CD4-positive, CD25-positive, alpha-beta regulatory T cell (primary cell): ENCODE measurements around the gene LPGAT1. TPM values are rescaled to one million over a fixed set of nuclear protein-coding genes. Genes with fewer than 3 reads are reported as not detected.
A peak's percentile ranks its signal among the peaks of the same experiment; 100 is the strongest.
"Not testable (repeated sequence)": the region's sequence is repeated elsewhere in the genome, so short reads cannot be mapped to it uniquely, and the experiment has no call there.

ENCODE experiments used
- ATAC-seq, 2 donors: fragments of 150-1000 bp; cut with Tn5 transposase; one replicate each; pipeline ENCODE4 v1.10.0; 2021; ENCODE audit warnings: low read depth in 2 of 2, moderate number of reproducible peaks in 2 of 2, moderate library complexity in 1 of 2
- DNase-seq, 3 donors: peaks; one replicate each; pipeline versions ENCODE4 v3.0.0 to v3.0.0-alpha.2; 2012 to 2022; ENCODE audit warnings: mixed read lengths in 1 of 3
- H3K27ac ChIP-seq: one replicate; pipeline ENCODE4 v1.7.0; 2013; ENCODE audit warnings: mild to moderate bottlenecking, low read length; ENCODE audit not compliant: insufficient read depth, poor library complexity, severe bottlenecking
- H3K27me3 ChIP-seq: one replicate; pipeline ENCODE4 v1.7.0; 2013; ENCODE audit warnings: low read length; ENCODE audit not compliant: control insufficient read depth, insufficient read depth
- H3K36me3 ChIP-seq: one replicate; pipeline ENCODE4 v1.7.0; 2013; ENCODE audit warnings: mild to moderate bottlenecking, low read length, moderate library complexity; ENCODE audit not compliant: control insufficient read depth, insufficient read depth
- H3K4me1 ChIP-seq: 2 replicates; pipeline ENCODE4 v1.7.0; 2013; ENCODE audit warnings: mild to moderate bottlenecking, low read length; ENCODE audit not compliant: insufficient read depth, control insufficient read depth, poor library complexity, severe bottlenecking
- H3K4me3 ChIP-seq: one replicate; pipeline ENCODE4 v1.7.0; 2013; ENCODE audit warnings: low read depth, mild to moderate bottlenecking, low read length, moderate library complexity
- H3K9me3 ChIP-seq, 2 experiments: 1 replicate in 1 of 2; 2 replicates in 1 of 2; pipeline ENCODE4 v1.7.0; 2013; ENCODE audit warnings: low read length in 2 of 2, mild to moderate bottlenecking in 1 of 2, moderate library complexity in 1 of 2; ENCODE audit not compliant: control insufficient read depth in 2 of 2
- H3K27ac Mint-ChIP-seq, 3 donors: one replicate each; pipeline ENCODE4 v1.8.0; 2020 to 2022; ENCODE audit warnings: mild to moderate bottlenecking in 3 of 3, mixed read lengths in 3 of 3, moderate library complexity in 2 of 3
- H3K27me3 Mint-ChIP-seq: one replicate; pipeline ENCODE4 v1.8.0; 2022; ENCODE audit warnings: mild to moderate bottlenecking, mixed read lengths
- H3K36me3 Mint-ChIP-seq: one replicate; pipeline ENCODE4 v1.8.0; 2020; ENCODE audit warnings: mixed read lengths
- H3K4me1 Mint-ChIP-seq, 4 donors: one replicate each; pipeline ENCODE4 v1.8.0; 2020 to 2022; ENCODE audit warnings: mixed read lengths in 4 of 4, mild to moderate bottlenecking in 1 of 4
- H3K4me3 Mint-ChIP-seq, 4 donors: one replicate each; pipeline ENCODE4 v1.8.0; 2020 to 2022; ENCODE audit warnings: mild to moderate bottlenecking in 4 of 4, mixed read lengths in 4 of 4, moderate library complexity in 3 of 4
- H3K9me3 Mint-ChIP-seq, 7 donors: one replicate each; pipeline ENCODE4 v1.8.0; 2020 to 2022; ENCODE audit warnings: mixed read lengths in 7 of 7, mild to moderate bottlenecking in 3 of 7, moderate library complexity in 2 of 7
- polyA plus RNA-seq, 4 donors: library from polyadenylated mRNA; unstranded; fragments of 300-500 nt; fragmentation: Illumina TruSeq; gene quantifications; one replicate each; pipeline ENCODE4 v1.2.3, GENCODE V29; 2021
- total RNA-seq: library from RNA; stranded (reverse); gene quantifications from one replicate; pipeline ENCODE4 v1.2.3, GENCODE V29; 2022

The LPGAT1 gene
- total and polyA plus RNA-seq, 5 donors from 2014 or later, result 6.8 to 24.1 (median 7.8) TPM

GRCh38 chr1:211729238-211729637, 101.3 kb downstream of the LPGAT1 start:
- Mint-ChIP-seq H3K27ac (peak overlapping the region in 1 of 3 donors; percentile 26), H3K9me3 (no peaks in the 10 kb centered on the region), H3K4me3 (no peak overlapping the region), H3K36me3 (no peaks in the 10 kb centered on the region), H3K4me1 (no peaks in the 10 kb centered on the region), H3K27me3 (peaks cover 4% of the 10 kb centered on the region)
- Histone ChIP-seq H3K4me3 (no peak overlapping the region), H3K36me3 (no peaks in the 10 kb centered on the region), H3K4me1 (no peaks in the 10 kb centered on the region), H3K27me3 (no peaks in the 10 kb centered on the region), H3K9me3 (no peaks in the 10 kb centered on the region), H3K27ac (no peak overlapping the region)
- ATAC-seq (no peak), DNase-seq (no peak)

DNA sequence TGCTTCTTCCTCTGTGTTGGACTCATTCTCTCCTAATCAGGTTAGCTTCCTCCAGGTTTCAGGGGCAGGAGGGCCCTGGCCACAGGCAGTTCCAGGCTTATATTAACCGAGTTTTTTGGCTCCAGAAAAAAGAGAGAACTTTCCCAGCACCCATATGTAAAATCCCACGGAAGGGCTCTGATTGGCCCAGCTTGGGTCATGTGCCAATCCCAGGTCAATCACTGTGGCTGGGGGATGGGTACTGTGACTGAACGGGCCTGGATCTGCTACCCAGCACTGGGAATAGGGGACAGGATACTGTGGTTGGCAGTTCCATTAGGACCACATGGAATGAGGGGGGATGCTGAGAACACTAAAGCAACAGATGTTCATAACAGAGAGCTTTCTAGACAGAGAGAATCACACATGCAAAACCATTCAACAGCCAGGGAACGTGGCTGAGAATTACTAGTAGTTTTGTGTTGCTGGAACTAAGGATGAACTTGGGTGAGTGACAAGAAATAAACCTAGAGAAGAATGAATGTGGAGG, 104.0 kb downstream of the LPGAT1 start:
- Mint-ChIP-seq H3K4me3 (no peak overlapping the region), H3K36me3 (no peaks in the 10 kb centered on the region), H3K27me3 (peaks cover 4% of the 10 kb centered on the region), H3K9me3 (no peaks in the 10 kb centered on the region), H3K27ac (no peak overlapping the region), H3K4me1 (no peaks in the 10 kb centered on the region)
- Histone ChIP-seq H3K36me3 (no peaks in the 10 kb centered on the region), H3K4me1 (no peaks in the 10 kb centered on the region), H3K27ac (no peak overlapping the region), H3K9me3 (no peaks in the 10 kb centered on the region), H3K4me3 (no peak overlapping the region), H3K27me3 (no peaks in the 10 kb centered on the region)
- ATAC-seq, result no peak
- DNase-seq, result no peak

DNA sequence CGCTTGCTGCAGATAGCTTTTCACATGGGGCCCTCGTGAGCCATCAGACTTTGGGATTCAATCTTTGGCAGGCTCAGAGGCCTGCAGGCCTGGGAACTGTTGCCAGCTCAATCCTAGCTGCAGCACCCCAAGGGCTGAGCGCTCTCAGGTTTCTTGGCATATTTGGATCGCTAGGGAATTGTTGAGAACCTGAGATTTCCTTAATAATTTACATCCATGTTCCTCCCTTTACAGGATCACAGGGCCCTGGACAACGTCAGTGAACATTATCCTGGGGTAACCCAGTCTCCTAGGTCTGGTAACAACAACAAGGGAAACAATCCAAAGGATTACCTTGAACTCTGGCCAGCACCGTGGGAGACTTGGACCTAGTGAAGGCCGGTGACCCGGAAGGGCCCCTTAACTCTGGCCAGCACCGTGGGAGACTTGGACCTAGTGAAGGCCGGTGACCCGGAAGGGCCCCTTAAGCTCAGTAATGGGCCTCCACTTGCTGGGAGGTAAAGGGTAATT, 105.8 kb downstream of the LPGAT1 start:
- Histone ChIP-seq H3K4me3 (no peak overlapping the region), H3K27me3 (no peaks in the 10 kb centered on the region), H3K27ac (no peak overlapping the region), H3K9me3 (no peaks in the 10 kb centered on the region), H3K36me3 (no peaks in the 10 kb centered on the region), H3K4me1 (no peaks in the 10 kb centered on the region)
- H3K36me3 Mint-ChIP-seq, result no peaks in the 10 kb centered on the region
- H3K9me3 Mint-ChIP-seq, result no peaks in the 10 kb centered on the region
- H3K27me3 Mint-ChIP-seq, result peaks cover 9% of the 10 kb centered on the region
- DNase-seq, result no peak
- H3K4me3 Mint-ChIP-seq, result no peak overlapping the region
- no peaks in the 10 kb centered on the region for H3K4me1 Mint-ChIP-seq
- no peak overlapping the region for H3K27ac Mint-ChIP-seq
- ATAC-seq, result no peak

DNA sequence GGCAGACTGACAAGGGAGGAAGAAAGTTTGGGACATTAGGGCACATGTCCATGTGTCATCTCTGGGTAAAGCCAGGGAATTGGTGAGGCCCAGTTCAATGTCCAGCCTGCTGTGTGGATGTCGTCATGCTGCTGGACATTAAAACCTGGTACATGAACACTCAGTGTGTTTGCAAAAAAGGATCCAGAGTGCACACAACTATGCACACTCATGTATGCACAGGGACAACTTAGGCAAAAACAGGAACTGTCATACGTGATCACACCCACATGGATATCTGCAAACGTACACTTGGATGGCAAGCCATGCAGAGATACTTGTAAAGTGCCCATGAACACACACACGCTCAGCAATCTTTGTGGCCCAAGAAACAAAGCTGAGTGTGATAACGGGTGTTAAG, 107.3 kb downstream of the LPGAT1 start:
- H3K27me3 ChIP-seq, result no peaks in the 10 kb centered on the region
- H3K27ac ChIP-seq, result no peak overlapping the region
- no peaks in the 10 kb centered on the region for H3K9me3 ChIP-seq
- no peak overlapping the region for H3K4me3 Mint-ChIP-seq
- no peaks in the 10 kb centered on the region for H3K9me3 Mint-ChIP-seq
- no peaks in the 10 kb centered on the region for H3K4me1 ChIP-seq
- DNase-seq (no peak), ATAC-seq (no peak)
- H3K36me3 ChIP-seq, result no peaks in the 10 kb centered on the region
- peaks cover 12% of the 10 kb centered on the region for H3K27me3 Mint-ChIP-seq
- no peaks in the 10 kb centered on the region for H3K36me3 Mint-ChIP-seq
- H3K4me3 ChIP-seq, result no peak overlapping the region
- no peak overlapping the region for H3K27ac Mint-ChIP-seq
- H3K4me1 Mint-ChIP-seq, result no peaks in the 10 kb centered on the region

GRCh38 chr1:211722277-211723175, 108.0 kb downstream of the LPGAT1 start:
- H3K27ac Mint-ChIP-seq, result no peak overlapping the region
- H3K4me1 ChIP-seq, result no peaks in the 10 kb centered on the region
- H3K9me3 ChIP-seq, result no peaks in the 10 kb centered on the region
- H3K36me3 Mint-ChIP-seq, result no peaks in the 10 kb centered on the region
- no peak for DNase-seq
- no peaks in the 10 kb centered on the region for H3K9me3 Mint-ChIP-seq
- no peaks in the 10 kb centered on the region for H3K27me3 ChIP-seq
- no peak overlapping the region for H3K27ac ChIP-seq
- H3K4me1 Mint-ChIP-seq, result no peaks in the 10 kb centered on the region
- H3K36me3 ChIP-seq, result no peaks in the 10 kb centered on the region
- ATAC-seq, result no peak
- peaks cover 9% of the 10 kb centered on the region for H3K27me3 Mint-ChIP-seq
- no peak overlapping the region for H3K4me3 Mint-ChIP-seq
- H3K4me3 ChIP-seq, result no peak overlapping the region

DNA sequence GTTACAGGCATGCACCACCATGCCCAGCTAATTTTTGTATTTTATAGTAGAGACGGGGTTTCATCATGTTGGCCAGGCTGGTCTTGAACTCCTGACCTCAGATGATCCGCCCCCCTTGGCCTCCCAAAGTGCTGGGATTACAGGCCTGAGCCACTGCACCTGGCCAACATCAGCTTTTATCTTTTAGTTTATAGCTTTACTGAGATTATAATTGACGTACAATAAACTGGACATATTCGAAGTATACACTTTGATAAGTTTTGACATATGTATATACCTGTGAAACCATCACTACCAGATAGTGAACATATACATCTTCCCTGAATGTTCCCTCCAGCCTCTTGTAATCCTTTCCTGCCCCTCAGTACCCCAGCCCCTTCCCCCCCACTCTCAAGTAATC, 114.0 kb downstream of the LPGAT1 start:
- not testable (repeated sequence) for H3K27ac Mint-ChIP-seq, H3K9me3 ChIP-seq, H3K4me3 Mint-ChIP-seq, H3K4me1 Mint-ChIP-seq, DNase-seq, H3K4me1 ChIP-seq, H3K27me3 ChIP-seq, H3K36me3 Mint-ChIP-seq, H3K36me3 ChIP-seq, H3K4me3 ChIP-seq, H3K27me3 Mint-ChIP-seq, H3K27ac ChIP-seq, ATAC-seq, H3K9me3 Mint-ChIP-seq

GRCh38 chr1:211715971-211716370, 114.6 kb downstream of the LPGAT1 start:
- ATAC-seq (no peak), DNase-seq (no peak)
- Mint-ChIP-seq H3K27ac (no peak overlapping the region), H3K9me3 (peaks cover 0 to 2% (median 0%) of the 10 kb centered on the region in 7 donors), H3K36me3 (no peaks in the 10 kb centered on the region), H3K4me1 (no peaks in the 10 kb centered on the region), H3K27me3 (peaks cover 4% of the 10 kb centered on the region), H3K4me3 (no peak overlapping the region)
- Histone ChIP-seq H3K4me1 (no peaks in the 10 kb centered on the region), H3K36me3 (no peaks in the 10 kb centered on the region), H3K9me3 (no peaks in the 10 kb centered on the region), H3K27me3 (no peaks in the 10 kb centered on the region), H3K27ac (no peak overlapping the region), H3K4me3 (no peak overlapping the region)

DNA sequence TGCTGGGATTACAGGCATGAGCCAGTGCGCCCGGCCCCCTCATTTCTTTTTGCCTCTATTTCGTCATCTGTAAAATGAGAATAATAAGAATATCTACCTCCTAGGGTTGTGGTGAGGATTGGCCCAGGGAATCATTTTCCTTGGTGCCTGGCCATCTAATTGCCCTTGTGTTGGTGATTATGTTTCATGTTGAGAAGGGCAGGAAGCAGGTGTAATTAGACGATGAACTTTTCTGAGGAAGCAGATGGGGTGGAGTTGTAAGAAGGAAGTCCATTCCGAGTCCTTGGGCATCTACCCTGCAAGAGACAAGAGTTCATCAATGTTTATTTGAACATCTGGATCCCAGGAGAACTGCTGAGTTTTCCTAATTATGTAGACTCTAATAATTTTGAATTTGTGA, 116.4 kb downstream of the LPGAT1 start:
- H3K4me3 Mint-ChIP-seq, result no peak overlapping the region

More for the DNA sequence above, 116.4 kb downstream of the LPGAT1 start:
- H3K4me3 ChIP-seq, result no peak overlapping the region
- Mint-ChIP-seq H3K4me1 (no peaks in the 10 kb centered on the region), H3K27ac (no peak overlapping the region), H3K9me3 (peaks cover 0 to 2% (median 0%) of the 10 kb centered on the region in 7 donors), H3K36me3 (no peaks in the 10 kb centered on the region), H3K27me3 (peaks cover 4% of the 10 kb centered on the region)
- H3K4me1 ChIP-seq, result no peaks in the 10 kb centered on the region
- H3K27ac ChIP-seq, result no peak overlapping the region
- no peaks in the 10 kb centered on the region for H3K27me3 ChIP-seq
- no peaks in the 10 kb centered on the region for H3K9me3 ChIP-seq
- ATAC-seq (no peak), DNase-seq (no peak)
- H3K36me3 ChIP-seq, result no peaks in the 10 kb centered on the region
